GM18526 (cell line): ENCODE data around the gene TBC1D10A.

ENCODE experiments used
- POLR2A ChIP-seq: IDR thresholded peaks from 3 replicates; pipeline ENCODE4 v1.6.1; 2011; ENCODE audit not compliant: insufficient read length; ENCODE audit errors: extremely low read depth

TBC1D10A gene

GRCh38 chr22:30356449-30357235, 29.9 kb upstream of the TBC1D10A start, which contains the start of the genes CCDC157 and SF3A1:
Gene CCDC157 (plus strand): TSS chr22:30357007. CDS start chr22:30366001, 8,994 bp downstream.
Gene SF3A1 (minus strand): TSS chr22:30356894. CDS start chr22:30356792, 102 bp downstream.
- TF ChIP-seq POLR2A = peak; percentile 94

- TF ChIP-seq POLR2A = no peak
These were observed 27.9 kb upstream of the TBC1D10A start for GRCh38 chr22:30354644-30355043.

GRCh38 chr22:30351226-30351625, 24.5 kb upstream of the TBC1D10A start:
- TF ChIP-seq POLR2A = no peak

- TF ChIP-seq POLR2A = no peak
These were observed 22.1 kb upstream of the TBC1D10A start for GRCh38 chr22:30348809-30349208.

GRCh38 chr22:30348404-30348803, 21.7 kb upstream of the TBC1D10A start:
- TF ChIP-seq POLR2A = no peak

GRCh38 chr22:30347255-30347892, 20.6 kb upstream of the TBC1D10A start:
- no peak for TF ChIP-seq POLR2A

- no peak for TF ChIP-seq POLR2A
These were observed 17.9 kb upstream of the TBC1D10A start for GRCh38 chr22:30344447-30345200.

GRCh38 chr22:30340911-30341685, 14.4 kb upstream of the TBC1D10A start:
- TF ChIP-seq POLR2A = no peak

- no peak for TF ChIP-seq POLR2A
These were observed 12.1 kb upstream of the TBC1D10A start for GRCh38 chr22:30338802-30339201.

- no peak for TF ChIP-seq POLR2A
These were observed 10.7 kb upstream of the TBC1D10A start for GRCh38 chr22:30337461-30337778.

GRCh38 chr22:30336752-30337460, 10.2 kb upstream of the TBC1D10A start:
- TF ChIP-seq POLR2A = no peak

GRCh38 chr22:30335236-30335635, 8.5 kb upstream of the TBC1D10A start:
- TF ChIP-seq POLR2A = no peak

- TF ChIP-seq POLR2A = no peak
These were observed 7.9 kb upstream of the TBC1D10A start for GRCh38 chr22:30334646-30335045.

- no peak for TF ChIP-seq POLR2A
These were observed 7.0 kb upstream of the TBC1D10A start for GRCh38 chr22:30333707-30334087.
